ENCODE results near the gene PYCARD.
"Not testable (repeated sequence)": the region's sequence is repeated elsewhere in the genome, so short reads cannot be mapped to it uniquely, and the experiment has no call there.

Gene PYCARD

DNA sequence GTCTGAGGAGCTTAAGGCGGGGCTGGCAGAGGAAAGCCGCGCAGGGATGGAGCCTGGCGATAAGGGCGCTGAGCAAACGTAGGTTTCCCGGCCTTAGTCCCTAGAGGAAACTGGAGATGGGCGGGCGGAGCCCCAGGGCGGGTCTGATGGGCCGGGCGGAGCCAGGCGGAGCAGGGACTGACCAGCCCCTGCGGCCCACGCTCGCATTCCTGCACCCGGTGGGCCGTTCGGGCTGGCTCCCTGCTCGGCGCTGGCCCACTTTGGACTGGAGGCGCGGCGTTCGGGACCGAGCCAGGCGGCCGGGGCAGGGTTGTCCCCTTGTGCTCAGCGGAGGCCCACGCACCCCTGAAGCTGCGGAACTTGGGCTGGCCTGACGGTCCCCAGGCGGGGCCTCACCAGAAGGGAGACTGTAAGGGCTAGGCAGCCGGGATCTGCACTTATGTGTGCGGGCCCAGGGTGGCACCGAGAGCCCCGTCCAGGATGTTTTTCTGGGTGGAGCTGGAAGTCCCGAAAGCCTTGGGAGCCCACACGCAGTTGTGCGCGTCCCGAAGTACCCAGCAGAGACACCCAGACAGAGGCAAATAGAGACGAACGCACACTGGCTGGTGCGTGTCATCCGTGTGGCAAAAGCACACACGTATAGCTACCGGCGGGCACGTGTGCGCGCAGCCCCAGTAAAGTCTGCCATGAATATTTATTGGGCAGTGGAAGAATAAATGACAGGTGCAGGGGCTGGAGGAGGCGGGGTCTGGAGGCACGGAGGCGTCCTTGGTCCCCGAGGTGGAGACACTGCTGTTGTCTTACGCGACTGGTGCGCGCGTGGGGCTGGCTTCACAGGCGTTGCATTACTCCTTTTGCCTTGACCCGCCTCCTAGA, 13.0 kb upstream of the PYCARD start:
- no peak for DNase-seq (ENCODE audit: low read depth in 2 of 2)

DNA sequence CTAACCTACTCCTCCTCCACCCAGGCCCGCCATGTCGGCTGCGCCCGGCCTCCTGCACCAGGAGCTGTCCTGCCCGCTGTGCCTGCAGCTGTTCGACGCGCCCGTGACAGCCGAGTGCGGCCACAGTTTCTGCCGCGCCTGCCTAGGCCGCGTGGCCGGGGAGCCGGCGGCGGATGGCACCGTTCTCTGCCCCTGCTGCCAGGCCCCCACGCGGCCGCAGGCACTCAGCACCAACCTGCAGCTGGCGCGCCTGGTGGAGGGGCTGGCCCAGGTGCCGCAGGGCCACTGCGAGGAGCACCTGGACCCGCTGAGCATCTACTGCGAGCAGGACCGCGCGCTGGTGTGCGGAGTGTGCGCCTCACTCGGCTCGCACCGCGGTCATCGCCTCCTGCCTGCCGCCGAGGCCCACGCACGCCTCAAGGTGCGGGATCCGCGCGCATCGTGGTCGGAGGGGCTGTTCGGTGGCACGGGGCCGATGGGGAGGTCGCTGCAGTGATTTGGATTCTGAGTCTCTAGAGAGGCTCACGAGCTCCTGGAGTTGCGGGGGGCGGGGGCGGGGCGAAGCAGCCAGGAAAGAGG, 12.2 kb upstream of the PYCARD start:
- no peak for DNase-seq (ENCODE audit: low read depth in 2 of 2)

GRCh38 chr16:31213877-31214707, 11.5 kb upstream of the PYCARD start, which contains the start of gene TRIM72:
Gene TRIM72 (plus strand): TSS chr16:31214119. CDS start chr16:31214739, 620 bp downstream.
- DNase-seq (ENCODE audit: low read depth in 2 of 2) = no peak

DNA sequence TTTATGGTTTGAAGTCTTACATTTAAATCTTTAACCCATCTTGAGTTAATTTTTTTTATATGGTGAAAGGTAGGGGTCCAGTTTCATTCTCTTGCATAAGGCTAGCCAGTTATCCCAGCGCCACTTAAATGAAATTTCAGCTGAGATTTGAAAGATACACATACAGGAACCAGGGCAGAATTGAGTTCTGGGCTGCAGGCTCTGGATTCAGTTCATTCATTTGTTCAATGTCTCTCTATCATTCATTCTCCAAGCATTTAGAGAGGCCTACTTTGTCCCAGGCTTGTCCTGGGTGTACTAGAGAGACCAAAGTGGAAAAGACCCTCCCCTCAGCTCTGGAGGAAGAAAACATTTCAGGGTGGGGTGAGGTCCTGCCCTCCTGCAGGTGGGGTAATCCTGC, 10.8 kb upstream of the PYCARD start:
- DNase-seq (ENCODE audit: low read depth in 2 of 2) = no peak

DNA sequence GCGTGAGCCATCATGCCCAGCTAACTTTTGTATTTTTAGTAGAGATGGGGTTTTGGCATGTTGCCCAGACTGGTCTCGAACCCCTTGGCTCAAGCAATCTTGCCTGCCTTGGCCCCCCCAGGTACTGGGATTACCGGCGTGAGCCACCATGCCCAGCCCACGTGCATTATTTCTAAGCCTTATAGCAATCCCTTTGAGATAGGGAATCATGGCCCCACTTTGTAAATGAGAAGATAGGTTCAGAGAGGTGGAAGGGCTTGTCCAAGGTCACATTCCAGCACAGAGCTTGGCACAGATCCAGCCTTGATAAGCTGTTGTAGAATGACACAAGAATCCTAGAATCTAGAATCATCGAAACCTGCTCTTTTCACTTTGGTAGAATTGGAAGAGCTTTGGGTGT, 4.2 kb upstream of the PYCARD start:
- no peak for DNase-seq (ENCODE audit: low read depth in 2 of 2)

- no peak for DNase-seq (ENCODE audit: low read depth in 2 of 2)
Observed at GRCh38 chr16:31204871-31205666, 2.5 kb upstream of the PYCARD start.

GRCh38 chr16:31201582-31202413, 762 bp downstream of the PYCARD start:
- DNase-seq (ENCODE audit: low read depth in 2 of 2) = no peak

GRCh38 chr16:31200821-31201568, 1.6 kb downstream of the PYCARD start:
- peak in 1 of 2 donors; percentile 19 for DNase-seq (ENCODE audit: low read depth in 2 of 2)

DNA sequence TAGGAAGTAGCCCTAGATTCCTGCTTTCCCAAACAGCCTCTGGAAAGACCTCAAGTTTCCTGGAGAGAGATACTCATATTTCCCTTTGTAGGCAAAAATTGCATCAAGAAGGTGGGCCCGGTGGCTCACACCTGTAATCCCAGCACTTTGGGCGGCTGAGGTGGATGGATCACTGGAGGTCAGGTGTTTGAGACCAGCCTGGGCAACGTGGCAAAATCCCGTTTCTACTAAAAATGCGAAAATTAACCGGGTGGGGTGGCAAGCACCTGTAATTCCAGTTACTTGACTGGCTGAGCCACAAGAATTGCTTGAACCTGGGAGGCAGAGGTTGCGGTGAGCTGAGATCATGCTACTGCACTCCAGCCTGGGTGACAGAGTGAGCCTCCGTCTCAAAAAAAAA, 2.4 kb downstream of the PYCARD start:
- DNase-seq (ENCODE audit: low read depth in 2 of 2) = not testable (repeated sequence)

DNA sequence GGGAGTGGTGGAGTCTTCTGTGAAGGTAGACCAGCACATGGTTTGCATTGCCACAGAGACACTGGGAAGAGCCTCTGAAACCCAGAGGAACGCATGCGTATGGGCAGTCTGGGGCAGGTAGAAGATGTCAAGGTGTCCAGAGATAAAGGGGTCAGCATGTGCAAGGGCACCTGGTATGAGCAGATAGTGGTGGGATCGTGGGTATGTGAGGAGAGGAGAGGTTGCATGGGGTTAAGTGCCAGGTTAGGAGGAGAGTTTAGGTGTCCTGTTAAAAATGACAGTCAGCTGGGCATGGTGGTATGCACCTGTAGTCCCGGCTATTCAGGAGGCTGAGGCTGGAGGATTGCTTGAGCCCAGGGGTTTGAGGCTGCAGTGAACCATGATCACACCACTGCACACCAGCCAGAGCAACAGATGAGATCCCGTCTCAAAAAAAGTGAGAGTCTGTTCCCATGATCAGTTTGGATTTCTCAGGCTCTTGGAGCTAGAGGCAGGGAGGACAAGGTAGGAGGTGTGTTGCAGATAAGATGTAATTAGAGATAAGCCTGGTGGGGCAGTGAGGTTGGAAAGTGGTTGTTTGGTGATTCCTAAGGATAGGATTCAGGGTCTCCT, 3.0 kb downstream of the PYCARD start:
- DNase-seq (ENCODE audit: low read depth in 2 of 2) = no peak

- no peak for DNase-seq (ENCODE audit: low read depth in 2 of 2)
Observed at GRCh38 chr16:31198207-31198882, 4.2 kb downstream of the PYCARD start.

- DNase-seq (ENCODE audit: low read depth in 2 of 2) = no peak
Observed at GRCh38 chr16:31196324-31197088, 6.1 kb downstream of the PYCARD start.

DNA sequence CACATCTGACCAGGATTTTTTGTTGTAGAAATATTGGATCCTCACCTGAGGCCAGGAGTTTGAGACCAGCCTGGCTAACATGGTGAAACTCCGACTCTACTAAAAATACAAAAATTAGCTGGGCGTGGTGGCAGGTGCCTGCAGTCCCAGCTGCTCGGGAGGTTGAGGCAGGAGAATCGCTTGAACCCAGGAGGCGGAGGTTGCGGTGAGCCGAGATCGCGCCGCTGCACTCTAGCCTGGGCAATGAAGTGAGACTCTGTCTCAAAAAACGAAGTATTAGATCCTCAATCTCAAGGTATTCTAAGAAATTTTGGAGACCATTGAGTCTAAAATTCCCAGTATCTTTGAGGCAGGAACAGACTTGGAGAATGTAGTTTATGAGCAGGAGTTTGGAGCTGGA, 6.7 kb downstream of the PYCARD start:
- DNase-seq (ENCODE audit: low read depth in 2 of 2) = not testable (repeated sequence)

- DNase-seq (ENCODE audit: low read depth in 2 of 2) = no peak
Observed at GRCh38 chr16:31194898-31195297, 7.7 kb downstream of the PYCARD start.

GRCh38 chr16:31193874-31194273, 8.7 kb downstream of the PYCARD start:
- DNase-seq (ENCODE audit: low read depth in 2 of 2) = no peak

DNA sequence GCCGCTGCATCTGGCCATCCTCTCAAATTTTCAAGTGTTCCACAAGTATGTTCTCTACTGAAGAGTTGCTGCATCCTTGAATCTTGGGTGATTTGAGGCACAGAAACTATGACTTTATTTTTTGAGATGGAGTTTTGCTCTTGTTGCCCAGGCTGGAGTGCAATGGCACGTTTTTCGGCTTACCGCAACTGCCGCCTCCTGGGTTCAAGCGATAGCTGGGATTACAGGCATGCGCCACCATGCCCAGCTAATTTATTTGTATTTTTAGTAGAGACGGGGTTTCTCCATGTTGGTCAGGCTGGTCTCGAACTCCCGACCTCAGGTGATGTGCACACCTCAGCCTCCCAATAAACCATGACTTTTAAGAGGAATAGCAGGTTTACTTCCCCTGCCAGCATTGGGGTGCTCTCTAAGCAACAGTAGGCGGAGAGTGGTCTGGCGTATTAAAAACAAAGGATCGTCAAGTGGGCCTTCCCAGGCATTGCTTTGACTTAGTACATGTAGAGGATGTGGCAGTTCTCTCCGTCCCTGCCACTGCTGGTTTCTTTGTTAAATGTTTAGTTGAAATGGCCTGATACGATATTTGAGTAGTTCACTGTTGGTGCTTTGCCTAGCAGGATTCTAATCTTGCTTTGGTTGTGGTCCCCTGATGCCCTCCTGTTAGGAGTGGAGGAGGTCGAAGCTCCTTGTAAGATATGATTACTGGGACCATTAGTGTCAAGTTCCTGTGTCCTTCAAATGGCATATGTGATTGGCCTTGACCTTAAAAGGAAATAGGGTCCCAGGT, 9.5 kb downstream of the PYCARD start:
- no peak for DNase-seq (ENCODE audit: low read depth in 2 of 2)

DNA sequence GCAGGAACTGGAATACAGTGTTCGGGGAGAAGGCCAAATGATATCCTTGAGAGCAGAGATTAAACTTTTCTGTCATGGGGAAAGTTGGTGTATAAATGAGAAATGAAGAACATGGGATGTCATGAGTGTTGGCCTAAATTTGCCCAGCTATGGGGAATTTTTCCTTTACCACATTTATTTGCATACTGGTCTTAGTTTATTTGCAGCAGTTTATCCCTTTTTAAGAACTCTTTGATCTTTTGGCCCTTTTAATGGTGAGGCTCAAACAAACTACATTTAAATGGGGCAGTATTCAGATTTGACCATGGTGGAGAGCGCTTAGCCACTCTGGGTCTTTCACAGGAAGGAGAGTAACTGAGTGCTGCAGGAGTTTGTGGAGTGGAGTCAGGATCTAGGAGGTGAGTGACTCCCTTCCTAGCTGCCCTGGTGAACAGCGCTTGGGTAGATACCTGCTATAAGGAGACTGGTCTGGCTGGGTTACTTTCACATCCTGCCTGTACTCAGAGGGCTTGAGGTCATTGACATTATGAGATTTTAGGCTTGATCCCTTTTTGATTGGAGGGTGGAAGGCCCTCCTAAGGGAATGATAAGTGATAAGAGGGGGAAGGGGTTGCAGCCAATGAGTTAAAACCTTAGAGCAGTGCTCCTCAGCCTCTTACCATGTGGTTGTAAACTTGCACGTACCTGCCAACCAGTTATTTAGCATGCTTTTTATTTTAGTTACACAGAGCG, 10.7 kb downstream of the PYCARD start:
- no peak for DNase-seq (ENCODE audit: low read depth in 2 of 2)
